ENCODE data around the gene NCOA6. TPM values are rescaled to one million over a fixed set of nuclear protein-coding genes. Genes with fewer than 3 reads are reported as not detected.
A peak's percentile ranks its signal among the peaks of the same experiment; 100 is the strongest.

NCOA6 gene
- total RNA-seq, 3 donors from 2014 or later (not counting 1 experiment from before 2014, with no cell fraction given) = 34.7 to 41.6 (median 37.0) TPM

DNA sequence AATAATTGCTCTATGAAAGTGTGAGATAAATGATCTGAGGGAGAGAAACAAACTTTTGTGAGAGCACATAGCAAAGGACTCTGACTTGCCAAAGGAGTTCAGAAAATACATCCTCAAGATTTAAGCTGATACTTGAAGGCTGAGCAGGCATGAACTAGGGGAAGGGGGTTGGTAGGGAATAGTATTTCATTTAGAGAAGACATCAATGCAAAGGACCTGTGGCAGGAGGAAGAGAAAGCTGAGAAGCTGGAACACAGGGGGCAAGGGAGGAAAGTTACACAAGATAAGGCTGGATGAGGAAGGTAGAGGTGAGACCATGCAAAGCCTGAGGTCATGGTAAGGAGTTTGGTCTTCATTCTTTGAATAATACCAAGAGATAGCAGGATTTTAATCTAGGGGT is 50.6 kb downstream of the NCOA6 start:
- Mint-ChIP-seq H3K4me3 (no peak overlapping the region), H3K4me1 (peaks cover 0 to 4% of the 10 kb centered on the region in 2 donors), H3K27me3 (ENCODE audit: low read depth in 2 of 2) (no peaks in the 10 kb centered on the region), H3K36me3 (peaks cover 11% of the 10 kb centered on the region), H3K27ac (peak overlapping the region in 1 of 2 donors; percentile 1), H3K9me3 (no peaks in the 10 kb centered on the region)
- TF ChIP-seq CTCF (IDR thresholded peaks at IDR 0.05) = no peak
- no peak overlapping the region for H3K4me3 ChIP-seq (ENCODE audit: low read length)
- ATAC-seq (no peak), DNase-seq (no peak)
- H3K9me3 ChIP-seq (ENCODE audit: control insufficient read depth, insufficient read depth, low read length) = no peaks in the 10 kb centered on the region
- H3K27ac ChIP-seq (ENCODE audit: low read length) = no peak overlapping the region
- intact Hi-C loops (cut with micrococcal nuclease) = no loop called here
- H3K4me1 ChIP-seq (ENCODE audit: control insufficient read depth, insufficient read depth, low read length) = no peaks in the 10 kb centered on the region
- peaks cover 36% of the 10 kb centered on the region for H3K36me3 ChIP-seq (ENCODE audit: control insufficient read depth, insufficient read depth, low read length)
- H3K27me3 ChIP-seq (ENCODE audit: control insufficient read depth, insufficient read depth, low read length) = no peaks in the 10 kb centered on the region

GRCh38 chr20:34774449-34774848 is 51.0 kb downstream of the NCOA6 start:
- no peak overlapping the region for H3K4me3 Mint-ChIP-seq

DNA sequence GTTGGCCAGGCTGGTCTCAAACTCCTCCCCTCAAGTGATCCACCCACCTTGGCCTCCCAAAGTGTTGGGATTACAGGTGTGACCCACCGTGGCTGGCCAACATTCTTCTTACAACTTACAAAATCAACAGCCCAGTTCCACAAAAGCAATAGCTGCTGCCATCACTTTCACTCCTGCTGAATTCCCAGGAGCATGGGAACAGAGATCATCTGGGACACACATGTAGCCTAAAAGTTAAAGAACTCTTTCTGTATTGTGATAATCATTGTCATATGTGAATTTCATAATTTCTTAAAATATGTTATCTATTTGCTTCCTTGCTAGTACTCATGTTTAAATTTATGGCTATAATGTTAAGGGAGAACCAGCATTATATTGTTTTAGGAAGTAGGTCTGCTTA is 51.7 kb downstream of the NCOA6 start:
- no peak for TF ChIP-seq CTCF (IDR thresholded peaks at IDR 0.05)
- Mint-ChIP-seq H3K27me3 (ENCODE audit: low read depth in 2 of 2) (no peaks in the 10 kb centered on the region), H3K9me3 (no peaks in the 10 kb centered on the region), H3K36me3 (peaks cover 11% of the 10 kb centered on the region), H3K27ac (no peak overlapping the region), H3K4me1 (peaks cover 0 to 4% of the 10 kb centered on the region in 2 donors), H3K4me3 (no peak overlapping the region)
- ATAC-seq (no peak), DNase-seq (no peak)
- no peak overlapping the region for H3K4me3 ChIP-seq (ENCODE audit: low read length)
- H3K9me3 ChIP-seq (ENCODE audit: control insufficient read depth, insufficient read depth, low read length) = no peaks in the 10 kb centered on the region
- WGBS (ENCODE audit: insufficient coverage) = 88% methylated on average over 1 of the region's 1 CpG
- H3K4me1 ChIP-seq (ENCODE audit: control insufficient read depth, insufficient read depth, low read length) = no peaks in the 10 kb centered on the region
- H3K36me3 ChIP-seq (ENCODE audit: control insufficient read depth, insufficient read depth, low read length) = peaks cover 36% of the 10 kb centered on the region
- H3K27me3 ChIP-seq (ENCODE audit: control insufficient read depth, insufficient read depth, low read length) = no peaks in the 10 kb centered on the region
- H3K27ac ChIP-seq (ENCODE audit: low read length) = no peak overlapping the region
- intact Hi-C loops (cut with micrococcal nuclease) = no loop called here

More at GRCh38 chr20:34774449-34774848, 51.0 kb downstream of the NCOA6 start:
- H3K9me3 ChIP-seq (ENCODE audit: control insufficient read depth, insufficient read depth, low read length) = no peaks in the 10 kb centered on the region
- WGBS (ENCODE audit: insufficient coverage) = 90% methylated on average over 2 of the region's 3 CpGs
- peaks cover 0 to 4% of the 10 kb centered on the region in 2 donors for H3K4me1 Mint-ChIP-seq
- DNase-seq = no peak
- no peak for TF ChIP-seq CTCF (IDR thresholded peaks at IDR 0.05)
- intact Hi-C loops (cut with micrococcal nuclease) = no loop called here
- H3K27ac ChIP-seq (ENCODE audit: low read length) = no peak overlapping the region
- H3K36me3 ChIP-seq (ENCODE audit: control insufficient read depth, insufficient read depth, low read length) = peaks cover 36% of the 10 kb centered on the region
- H3K9me3 Mint-ChIP-seq = no peaks in the 10 kb centered on the region
- H3K4me1 ChIP-seq (ENCODE audit: control insufficient read depth, insufficient read depth, low read length) = no peaks in the 10 kb centered on the region
- no peaks in the 10 kb centered on the region for H3K27me3 Mint-ChIP-seq (ENCODE audit: low read depth in 2 of 2)
- H3K36me3 Mint-ChIP-seq = peaks cover 11% of the 10 kb centered on the region
- H3K27ac Mint-ChIP-seq = peak overlapping the region in 1 of 2 donors; percentile 1
- no peak for ATAC-seq
- H3K27me3 ChIP-seq (ENCODE audit: control insufficient read depth, insufficient read depth, low read length) = no peaks in the 10 kb centered on the region
- H3K4me3 ChIP-seq (ENCODE audit: low read length) = no peak overlapping the region

- peaks cover 0 to 4% of the 10 kb centered on the region in 2 donors for H3K4me1 Mint-ChIP-seq
- Histone ChIP-seq H3K27ac (ENCODE audit: low read length) (no peak overlapping the region), H3K4me1 (ENCODE audit: control insufficient read depth, insufficient read depth, low read length) (no peaks in the 10 kb centered on the region), H3K27me3 (ENCODE audit: control insufficient read depth, insufficient read depth, low read length) (no peaks in the 10 kb centered on the region), H3K9me3 (ENCODE audit: control insufficient read depth, insufficient read depth, low read length) (no peaks in the 10 kb centered on the region), H3K36me3 (ENCODE audit: control insufficient read depth, insufficient read depth, low read length) (peaks cover 48% of the 10 kb centered on the region), H3K4me3 (ENCODE audit: low read length) (no peak overlapping the region)
- 100% methylated on average over 2 of the region's 3 CpGs for WGBS (ENCODE audit: insufficient coverage)
- no peaks in the 10 kb centered on the region for H3K27me3 Mint-ChIP-seq (ENCODE audit: low read depth in 2 of 2)
- DNase-seq (no peak), ATAC-seq (no peak)
- TF ChIP-seq CTCF (IDR thresholded peaks at IDR 0.05) = no peak
- peaks cover 11% of the 10 kb centered on the region for H3K36me3 Mint-ChIP-seq
- no peaks in the 10 kb centered on the region for H3K9me3 Mint-ChIP-seq
- intact Hi-C loops (cut with micrococcal nuclease) = no loop called here
- no peak overlapping the region for H3K27ac Mint-ChIP-seq
- H3K4me3 Mint-ChIP-seq = no peak overlapping the region
Observed at GRCh38 chr20:34772437-34772836, 53.0 kb downstream of the NCOA6 start.
